Cardiac muscle cell (in vitro differentiated cells and primary cell): Measurements from ENCODE around the gene HCN2. TPM values are rescaled to one million over a fixed set of nuclear protein-coding genes. Genes with fewer than 3 reads are reported as not detected.

Experiments
- DNase-seq, 2 donors: peaks; one replicate each; pipeline versions ENCODE4 v3.0.0 to v3.0.0-alpha.2; 2010 to 2017; ENCODE audit warnings: low read depth in 1 of 2, low spot score in 1 of 2
- H3K27ac ChIP-seq: fragments of 200-600 bp; sonication (generic); 2 replicates; pipeline ENCODE4 v1.5.1; 2016
- H3K27me3 ChIP-seq: fragments of 200-600 bp; sonication (generic); 2 replicates; pipeline ENCODE4 v1.6.0; 2016; ENCODE audit warnings: control low read depth
- H3K36me3 ChIP-seq: fragments of 200-600 bp; sonication (generic); 2 replicates; pipeline ENCODE4 v1.5.1; 2016; ENCODE audit warnings: control low read depth
- H3K4me1 ChIP-seq: fragments of 200-600 bp; sonication (generic); 2 replicates; pipeline ENCODE4 v1.8.1; 2017; ENCODE audit warnings: low read depth, mild to moderate bottlenecking, mixed run types
- H3K4me3 ChIP-seq: fragments of 200-600 bp; sonication (generic); 2 replicates; pipeline ENCODE4 v1.5.1; 2016; ENCODE audit warnings: mild to moderate bottlenecking
- H3K9me3 ChIP-seq: fragments of 200-600 bp; sonication (generic); 2 replicates; pipeline ENCODE4 v1.5.1; 2017; ENCODE audit warnings: low read depth, mild to moderate bottlenecking, control low read depth
- CTCF ChIP-seq: IDR thresholded peaks from 2 replicates; pipeline ENCODE4 v1.5.1; 2012; ENCODE audit warnings: low read depth, mild to moderate bottlenecking, low read length
- polyA plus RNA-seq: library from polyadenylated mRNA; unstranded; fragments of >200 nt; fragmentation: Nextera tagmentation; extraction: Ambion mirVana; gene quantifications from 2 replicates; pipeline ENCODE4 v1.2.1, GENCODE V29; 2016
- total RNA-seq: library from RNA; depleted of rRNA; stranded (reverse); fragments of >200 nt; gene quantifications from 2 replicates; pipeline ENCODE4 v1.2.3, GENCODE V29; 2016

The HCN2 gene
- total and polyA plus RNA-seq, 2 experiments from 2014 or later = 0.46 to 1.0 TPM

GRCh38 chr19:556611-557382 is 32.9 kb upstream of the HCN2 start:
- no peak overlapping the region for H3K27ac ChIP-seq
- H3K9me3 ChIP-seq = no peaks in the 10 kb centered on the region
- no peak for DNase-seq
- TF ChIP-seq CTCF = no peak
- H3K36me3 ChIP-seq = no peaks in the 10 kb centered on the region
- no peak overlapping the region for H3K4me3 ChIP-seq
- no peaks in the 10 kb centered on the region for H3K4me1 ChIP-seq
- no peaks in the 10 kb centered on the region for H3K27me3 ChIP-seq

GRCh38 chr19:558770-559439 is 30.8 kb upstream of the HCN2 start:
- no peaks in the 10 kb centered on the region for H3K4me1 ChIP-seq
- no peak overlapping the region for H3K27ac ChIP-seq
- peak in 1 of 2 donors; percentile 72 for DNase-seq
- H3K27me3 ChIP-seq = no peaks in the 10 kb centered on the region
- H3K9me3 ChIP-seq = no peaks in the 10 kb centered on the region
- no peaks in the 10 kb centered on the region for H3K36me3 ChIP-seq
- no peak overlapping the region for H3K4me3 ChIP-seq
- TF ChIP-seq CTCF = no peak

GRCh38 chr19:560121-560520 is 29.6 kb upstream of the HCN2 start:
- H3K4me3 ChIP-seq = no peak overlapping the region
- H3K27ac ChIP-seq = no peak overlapping the region
- no peaks in the 10 kb centered on the region for H3K36me3 ChIP-seq
- H3K4me1 ChIP-seq = no peaks in the 10 kb centered on the region
- H3K9me3 ChIP-seq = no peaks in the 10 kb centered on the region
- TF ChIP-seq CTCF = no peak
- no peak for DNase-seq
- H3K27me3 ChIP-seq = no peaks in the 10 kb centered on the region

GRCh38 chr19:566403-566802 is 23.3 kb upstream of the HCN2 start:
- H3K36me3 ChIP-seq = no peaks in the 10 kb centered on the region
- peak overlapping the region; percentile 75 for H3K27ac ChIP-seq
- peak; percentile 64 to 94 for DNase-seq
- no peaks in the 10 kb centered on the region for H3K27me3 ChIP-seq
- H3K4me3 ChIP-seq = no peak overlapping the region
- no peak for TF ChIP-seq CTCF
- peaks cover 5% of the 10 kb centered on the region for H3K4me1 ChIP-seq
- H3K9me3 ChIP-seq = no peaks in the 10 kb centered on the region

GRCh38 chr19:566844-567243 is 22.8 kb upstream of the HCN2 start:
- H3K36me3 ChIP-seq = no peaks in the 10 kb centered on the region
- no peak for TF ChIP-seq CTCF
- H3K27me3 ChIP-seq = no peaks in the 10 kb centered on the region
- peaks cover 5% of the 10 kb centered on the region for H3K4me1 ChIP-seq
- no peak for DNase-seq
- no peaks in the 10 kb centered on the region for H3K9me3 ChIP-seq
- no peak overlapping the region for H3K4me3 ChIP-seq
- H3K27ac ChIP-seq = peak overlapping the region; percentile 75
